Caco-2 (cell line): Measurements from ENCODE around the gene CDH7. TPM values are rescaled to one million over a fixed set of nuclear protein-coding genes. Genes with fewer than 3 reads are reported as not detected.

Experiments
- BruUV-seq: library from RNA; stranded (reverse); fragments of 400-500 nt; replicated peaks from 2 replicates; lab custom pipeline; 2021; lab: Mats Ljungman, UMichigan
- CTCF ChIA-PET: fragments of 300-600 bp; sonication (Branson Sonifier 250); formaldehyde crosslinking; loops from one replicate; lab custom pipeline; 2022; ENCODE audit warnings: antibody characterized with exemption; lab: Charles Lee
- POLR2A ChIA-PET: fragments of 300-600 bp; sonication (Branson Sonifier 250); formaldehyde crosslinking; loops from one replicate; lab custom pipeline; 2022; ENCODE audit warnings: antibody characterized with exemption; lab: Charles Lee
- DNase-seq, 2 experiments: peaks; one replicate each; pipeline versions ENCODE4 v3.0.0 to v3.0.0-alpha.2; 2020 to 2022
- H3K27me3 ChIP-seq: replicated peaks from 2 replicates; pipeline ENCODE4 v1.6.0; 2011; ENCODE audit warnings: low read length; ENCODE audit not compliant: control insufficient read depth, insufficient read depth
- H3K36me3 ChIP-seq: 2 replicates; pipeline ENCODE4 v1.5.1; 2011; ENCODE audit warnings: low read length; ENCODE audit not compliant: control insufficient read depth, insufficient read depth
- H3K4me1 ChIP-seq: fragments of 250-450 bp; sonication (Bioruptor Pico); 2 replicates; pipeline ENCODE4 v1.5.1; 2020; ENCODE audit warnings: mild to moderate bottlenecking
- H3K4me3 ChIP-seq: 2 replicates; pipeline ENCODE4 v1.5.1; 2011; ENCODE audit warnings: low read depth, mild to moderate bottlenecking, control low read depth, low read length
- H3K9me3 ChIP-seq: fragments of 250-450 bp; sonication (Bioruptor Pico); 2 replicates; pipeline ENCODE4 v1.5.1; 2020; ENCODE audit warnings: mild to moderate bottlenecking, moderate library complexity
- H3K27ac Mint-ChIP-seq: one replicate; pipeline ENCODE4 v1.8.0; 2022; ENCODE audit warnings: mixed read lengths; ENCODE audit not compliant: unreplicated experiment
- H3K27me3 Mint-ChIP-seq: one replicate; pipeline ENCODE4 v1.8.0; 2022; ENCODE audit warnings: mixed read lengths; ENCODE audit not compliant: insufficient read depth, unreplicated experiment
- H3K36me3 Mint-ChIP-seq: one replicate; pipeline ENCODE4 v1.8.0; 2022; ENCODE audit warnings: mild to moderate bottlenecking, mixed read lengths; ENCODE audit not compliant: insufficient read depth, unreplicated experiment
- H3K4me1 Mint-ChIP-seq: one replicate; pipeline ENCODE4 v1.8.0; 2022; ENCODE audit warnings: low read depth, mixed read lengths; ENCODE audit not compliant: unreplicated experiment
- H3K4me3 Mint-ChIP-seq: one replicate; pipeline ENCODE4 v1.8.0; 2022; ENCODE audit warnings: mild to moderate bottlenecking, moderate library complexity, mixed read lengths; ENCODE audit not compliant: unreplicated experiment
- H3K9me3 Mint-ChIP-seq: one replicate; pipeline ENCODE4 v1.8.0; 2022; ENCODE audit warnings: mixed read lengths; ENCODE audit not compliant: unreplicated experiment
- CTCF ChIP-seq, 2 experiments: fragments of 200-600 bp in 1 of 2; IDR thresholded peaks; 1 replicate in 1 of 2; 2 replicates in 1 of 2; pipeline versions ENCODE4 v1.5.1 to v1.8.0; 2011 to 2022; ENCODE audit warnings: antibody characterized with exemption in 1 of 2, control low read depth in 1 of 2, inconsistent platforms in 1 of 2, low read depth in 1 of 2, low read length in 1 of 2, mild to moderate bottlenecking in 1 of 2, moderate library complexity in 1 of 2; ENCODE audit not compliant: insufficient read depth in 1 of 2, severe bottlenecking in 1 of 2, unreplicated experiment in 1 of 2
- intact Hi-C: fragments of 100-400 bp; cut with micrococcal nuclease; formaldehyde crosslinking; loops from one replicate; pipeline ENCODE4 v1.10.0; 2022; ENCODE audit not compliant: unreplicated experiment
- total RNA-seq: library from RNA; stranded (reverse); gene quantifications from 2 replicates; pipeline ENCODE4 v1.2.3, GENCODE V29; 2022

The CDH7 gene
- total RNA-seq, 1 experiment from 2014 or later: 0.16 TPM

GRCh38 chr18:65937180-65937579 lies 186.4 kb downstream of the CDH7 start:
- H3K4me3 ChIP-seq: no peak overlapping the region
- DNase-seq: no peak
- intact Hi-C loops: no loop called here
- Mint-ChIP-seq H3K4me3 (no peak overlapping the region), H3K4me1 (no peaks in the 10 kb centered on the region), H3K36me3 (no peaks in the 10 kb centered on the region), H3K9me3 (no peaks in the 10 kb centered on the region), H3K27ac (no peak overlapping the region), H3K27me3 (no peaks in the 10 kb centered on the region)
- no TSS peak for BruUV-seq
- H3K9me3 ChIP-seq: no peaks in the 10 kb centered on the region
- ChIA-PET POLR2A (no interaction called here), CTCF (no interaction called here)
- H3K36me3 ChIP-seq: no peaks in the 10 kb centered on the region
- no peaks in the 10 kb centered on the region for H3K27me3 ChIP-seq
- no peak for TF ChIP-seq CTCF (IDR thresholded peaks at IDR 0.05; ENCODE audit: insufficient read depth in 1 of 2, low read depth in 1 of 2, low read length in 1 of 2, severe bottlenecking in 1 of 2, unreplicated experiment in 1 of 2)
- H3K4me1 ChIP-seq: no peaks in the 10 kb centered on the region

- CTCF ChIA-PET: no interaction called here
- DNase-seq: peak; percentile 24 to 40
- Mint-ChIP-seq H3K4me1 (no peaks in the 10 kb centered on the region), H3K27me3 (no peaks in the 10 kb centered on the region), H3K9me3 (no peaks in the 10 kb centered on the region), H3K36me3 (no peaks in the 10 kb centered on the region), H3K4me3 (no peak overlapping the region), H3K27ac (no peak overlapping the region)
- POLR2A ChIA-PET: no interaction called here
- Histone ChIP-seq H3K27me3 (no peaks in the 10 kb centered on the region), H3K4me3 (no peak overlapping the region), H3K36me3 (no peaks in the 10 kb centered on the region), H3K4me1 (no peaks in the 10 kb centered on the region), H3K9me3 (no peaks in the 10 kb centered on the region)
- peak in 1 of 2 experiments; percentile 29 for TF ChIP-seq CTCF (IDR thresholded peaks at IDR 0.05; ENCODE audit: insufficient read depth in 1 of 2, low read depth in 1 of 2, low read length in 1 of 2, severe bottlenecking in 1 of 2, unreplicated experiment in 1 of 2)
- intact Hi-C loops: no loop called here
- no TSS peak for BruUV-seq
These were observed 188.0 kb downstream of the CDH7 start for GRCh38 chr18:65938592-65939372.
